C4-2B (cell line): Measurements from ENCODE around the gene MSMP.

Experiments
- CTCF ChIP-seq: fragments of 450-650 bp; conservative IDR thresholded peaks from 2 replicates; pipeline ENCODE4 v1.5.1; 2017; ENCODE audit warnings: mild to moderate bottlenecking
- ZFX ChIP-seq: fragments of 450-650 bp; IDR thresholded peaks from 2 replicates; pipeline ENCODE4 v1.6.1; 2017

DNA sequence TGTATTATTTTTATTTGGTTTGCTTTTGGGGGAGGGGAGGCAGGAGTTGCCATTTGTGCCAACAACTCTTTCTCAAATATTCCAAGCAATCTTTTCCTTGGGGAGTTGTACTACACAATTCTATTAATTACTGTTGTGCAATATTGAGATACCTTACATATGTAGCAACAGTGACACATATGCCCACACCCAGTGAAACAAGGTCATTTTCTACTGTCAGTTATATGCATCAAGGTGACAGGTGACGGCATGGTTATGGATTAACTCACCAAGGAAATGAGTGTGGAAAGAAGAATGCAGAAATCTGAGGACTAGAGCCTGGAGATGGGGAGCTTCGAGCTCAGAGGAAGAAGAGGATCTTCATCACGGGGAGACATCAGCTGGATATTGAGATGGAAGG is 17.9 kb upstream of the MSMP start:
- TF ChIP-seq CTCF (no peak), ZFX (no peak)
